Stimulated activated CD4-positive, alpha-beta T cell treated with anti-CD3 and anti-CD28 coated beads, Interleukin-1b, Interleukin-23, amount 100 ng/mL, for 24 hours (primary cell): Measurements from ENCODE around the gene CYP3A5.
"Not testable (repeated sequence)": the region's sequence is repeated elsewhere in the genome, so short reads cannot be mapped to it uniquely, and the experiment has no call there.

Experiments
- DNase-seq, 4 experiments: peaks; one replicate each; pipeline ENCODE4 v3.0.0-alpha.2; 2020; ENCODE audit warnings: low read depth in 4 of 4, low spot score in 1 of 4

CYP3A5 gene

DNA sequence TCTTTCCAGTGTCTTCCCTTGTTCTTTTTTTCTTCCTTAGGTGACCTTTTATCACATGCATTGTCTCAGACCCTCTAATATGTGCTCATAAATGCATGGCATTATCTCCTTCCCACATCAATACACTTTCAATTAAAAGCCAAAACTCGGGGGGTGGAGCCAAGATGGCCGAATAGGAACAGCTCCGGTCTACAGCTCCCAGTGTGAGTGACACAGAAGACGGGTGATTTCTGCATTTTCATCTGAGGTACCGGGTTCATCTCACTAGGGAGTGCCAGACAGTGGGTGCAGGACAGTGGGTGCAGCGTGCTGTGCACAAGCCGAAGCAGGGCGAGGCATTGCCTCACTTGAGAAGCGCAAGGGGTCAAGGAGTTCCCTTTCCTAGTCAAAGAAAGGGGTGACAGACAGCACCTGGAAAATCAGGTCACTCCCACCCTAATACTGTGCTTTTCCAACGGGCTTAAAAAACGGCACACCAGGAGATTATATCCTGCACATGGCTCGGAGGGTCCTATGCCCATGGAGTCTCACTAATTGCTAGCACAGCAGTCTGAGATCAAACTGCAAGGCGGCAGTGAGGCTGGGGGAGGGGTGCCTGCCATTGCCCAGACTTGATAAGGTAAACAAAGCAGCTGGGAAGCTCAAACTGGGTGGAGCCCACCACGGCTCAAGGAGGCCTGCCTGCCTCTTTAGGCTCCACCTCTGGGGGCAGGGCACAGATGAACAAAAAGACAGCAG lies 6.2 kb upstream of the CYP3A5 start:
- not testable (repeated sequence) for DNase-seq

DNA sequence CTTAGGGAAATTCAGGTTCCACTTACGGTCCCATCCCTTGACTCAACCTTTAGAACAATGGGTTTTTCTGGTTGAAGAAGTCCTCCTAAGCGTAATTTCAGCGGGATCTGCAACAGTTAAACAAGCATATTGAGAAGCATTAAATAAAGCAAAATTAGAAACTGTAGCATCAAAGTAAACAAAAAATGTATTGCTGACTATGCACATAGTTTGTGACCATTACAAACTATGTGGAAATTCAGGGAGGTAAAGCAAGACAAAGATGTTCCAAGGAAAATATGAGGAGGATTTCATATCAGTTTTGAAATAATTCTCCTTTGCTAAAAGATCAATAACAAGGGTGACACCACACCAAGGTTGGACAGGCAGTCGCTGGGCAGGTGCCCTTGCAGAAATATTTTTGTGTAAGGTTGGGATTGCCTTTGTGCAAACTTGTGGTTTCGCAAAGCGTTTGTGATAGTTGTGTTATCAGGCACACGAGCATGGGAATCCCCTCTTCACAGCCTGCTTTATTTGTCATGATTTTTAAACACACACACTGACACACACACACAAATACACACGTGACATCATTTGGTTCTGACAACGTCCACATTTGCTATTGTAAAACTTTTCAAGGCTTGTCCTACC lies 5.4 kb upstream of the CYP3A5 start:
- DNase-seq = no peak

DNA sequence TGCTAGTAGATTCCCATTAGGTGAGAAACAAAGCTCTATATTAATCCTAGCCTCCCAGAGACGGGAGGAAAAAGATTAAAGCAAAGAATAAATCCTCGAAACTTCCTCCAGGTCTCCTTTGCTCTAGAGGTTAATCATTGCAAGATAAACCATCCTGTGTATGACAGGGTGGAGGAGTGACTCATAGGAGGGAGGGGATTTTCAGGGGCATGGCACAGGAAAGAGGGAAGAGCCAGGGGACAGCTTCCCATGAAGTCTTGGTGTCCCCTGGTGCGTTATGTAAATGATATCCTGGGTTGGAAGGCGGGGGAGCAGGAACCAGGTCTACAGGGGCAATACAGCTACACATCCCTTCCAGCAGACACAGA lies 780 bp downstream of the CYP3A5 start:
- DNase-seq = no peak

DNA sequence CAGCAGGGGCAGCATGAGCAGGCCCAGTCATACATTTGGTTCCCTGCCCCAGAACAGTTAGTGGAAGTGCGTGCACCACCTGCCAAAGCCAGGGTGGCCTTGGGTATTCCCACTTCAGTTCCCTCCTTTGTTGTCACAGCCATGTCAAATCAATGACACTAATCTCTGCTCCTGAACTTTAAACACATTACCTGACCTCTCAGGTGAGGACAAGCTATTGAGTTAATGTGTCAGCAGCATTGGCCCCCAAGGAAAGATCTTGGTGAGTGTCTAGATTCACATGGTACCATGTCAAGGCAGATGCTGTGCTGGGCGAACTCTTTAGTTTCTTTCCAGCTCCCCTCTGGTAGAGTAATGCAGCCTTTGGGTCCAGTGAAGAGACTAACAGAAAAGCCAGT lies 2.1 kb downstream of the CYP3A5 start:
- no peak for DNase-seq

DNA sequence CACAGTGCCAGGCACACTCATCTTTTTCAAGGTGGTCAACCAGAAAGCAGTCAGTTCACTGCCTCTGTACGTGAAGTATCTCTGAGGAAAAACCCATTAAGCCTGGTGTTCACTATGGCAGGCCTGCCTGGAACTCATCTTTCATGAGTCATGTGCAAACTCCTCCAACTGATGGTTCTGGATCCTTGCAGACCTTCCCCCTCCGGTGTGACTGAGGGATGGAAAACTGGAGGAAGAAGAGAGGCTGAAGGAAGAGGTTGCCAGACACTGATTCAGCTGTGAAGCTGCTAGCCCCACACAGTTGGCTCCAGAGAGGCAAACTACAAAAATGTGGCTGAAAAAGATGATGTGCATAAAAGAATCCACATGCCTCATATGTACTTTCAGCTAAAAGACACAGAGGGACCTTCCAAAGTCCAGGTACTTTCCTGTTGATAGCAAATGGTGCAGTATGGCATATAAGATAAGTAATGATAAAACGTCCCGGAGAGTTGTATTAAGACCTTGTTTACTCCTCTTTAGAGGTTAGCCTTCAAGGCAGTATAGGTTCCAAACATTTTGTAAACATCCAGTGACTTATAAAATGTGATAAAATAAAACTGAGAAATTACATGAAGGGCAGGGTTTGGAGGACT lies 2.7 kb downstream of the CYP3A5 start:
- DNase-seq = no peak

DNA sequence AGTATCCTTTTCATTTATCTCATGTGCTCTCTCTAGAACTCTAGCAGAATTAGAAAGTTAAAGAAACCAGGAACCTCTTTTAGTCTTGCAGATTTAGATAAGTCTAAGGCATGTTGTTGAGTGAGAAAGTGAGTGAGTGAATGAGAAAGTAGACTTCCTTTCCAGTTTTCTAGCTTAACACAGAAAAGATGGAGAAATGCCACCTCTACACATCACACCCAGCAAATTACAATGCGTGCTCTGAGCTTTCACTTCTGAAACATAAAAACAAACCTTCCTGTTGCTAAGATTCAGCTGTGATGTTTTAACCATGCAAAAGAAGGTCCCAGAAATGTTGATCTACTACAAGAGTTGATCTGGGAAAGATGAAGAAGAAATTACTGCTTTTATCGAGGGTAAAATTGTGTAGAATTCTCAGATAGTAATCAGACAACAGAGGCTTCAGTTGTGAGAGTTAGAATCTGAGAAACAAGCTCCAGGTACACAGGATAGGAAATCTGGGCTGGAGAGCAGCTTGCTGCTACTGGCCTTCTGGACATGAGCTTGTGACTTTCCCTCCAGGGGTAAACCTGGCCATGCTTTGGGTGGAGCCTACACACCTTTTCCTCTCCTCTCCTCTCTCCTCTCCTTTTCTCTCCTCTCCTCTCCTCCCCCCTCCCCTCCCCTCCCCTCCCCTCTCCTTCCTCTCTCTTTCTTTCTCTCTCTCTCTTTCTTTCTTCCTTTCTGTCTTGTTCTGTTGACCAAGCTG lies 4.6 kb downstream of the CYP3A5 start:
- no peak for DNase-seq

DNA sequence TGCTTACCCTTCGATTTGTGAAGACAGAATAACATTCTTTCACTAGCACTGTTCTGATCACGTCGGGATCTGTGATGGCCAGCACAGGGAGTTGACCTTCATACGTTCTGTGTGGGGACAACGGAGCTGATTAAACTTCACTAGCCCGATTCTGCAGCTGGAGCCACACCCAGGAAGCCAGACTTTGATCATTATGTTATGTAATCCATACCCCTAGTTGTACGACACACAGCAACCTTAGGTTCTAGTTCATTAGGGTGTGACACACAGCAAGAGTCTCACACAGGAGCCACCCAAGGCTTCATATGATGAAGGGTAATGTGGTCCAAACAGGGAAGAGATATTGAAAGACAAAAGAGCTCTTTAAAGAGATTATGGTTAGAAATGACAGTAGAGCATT lies 7.2 kb downstream of the CYP3A5 start:
- no peak for DNase-seq

DNA sequence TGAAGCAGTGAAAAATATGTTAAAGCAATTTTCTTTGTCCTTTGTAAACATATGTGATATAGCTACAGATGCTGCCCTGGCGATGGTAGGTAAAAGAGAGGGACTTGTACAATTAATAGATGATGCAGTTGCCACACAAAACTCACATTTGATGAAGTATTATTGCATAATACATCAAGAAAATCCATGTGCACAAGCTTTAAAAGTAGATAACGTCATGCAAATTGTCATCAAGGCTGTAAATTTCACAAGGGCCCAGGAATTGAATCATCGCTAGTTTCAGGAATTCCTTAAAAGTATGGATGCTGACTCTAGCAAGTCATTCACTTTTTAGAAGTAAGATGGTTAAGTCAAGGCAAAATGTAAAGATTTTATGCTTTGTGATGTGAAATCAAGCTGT lies 10.0 kb downstream of the CYP3A5 start:
- DNase-seq = no peak

DNA sequence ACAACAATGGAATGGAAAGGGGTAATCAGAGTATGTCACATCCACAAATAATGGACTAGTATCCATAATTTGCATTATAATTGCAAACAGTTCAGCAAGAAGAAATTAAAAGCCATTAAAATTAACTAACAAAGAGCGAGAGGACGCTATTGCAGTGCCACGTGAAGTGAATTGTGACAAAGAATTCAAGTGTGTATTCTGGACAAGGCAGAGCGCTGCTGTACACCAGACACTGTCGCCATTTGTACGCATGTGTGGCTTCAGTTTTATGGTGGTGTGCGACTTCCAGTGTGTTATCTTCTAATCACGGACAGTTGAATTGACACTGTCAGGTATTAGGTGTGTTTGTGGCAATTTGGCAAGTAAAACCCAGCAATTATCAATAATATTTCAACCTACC lies 11.3 kb downstream of the CYP3A5 start:
- DNase-seq = no peak

DNA sequence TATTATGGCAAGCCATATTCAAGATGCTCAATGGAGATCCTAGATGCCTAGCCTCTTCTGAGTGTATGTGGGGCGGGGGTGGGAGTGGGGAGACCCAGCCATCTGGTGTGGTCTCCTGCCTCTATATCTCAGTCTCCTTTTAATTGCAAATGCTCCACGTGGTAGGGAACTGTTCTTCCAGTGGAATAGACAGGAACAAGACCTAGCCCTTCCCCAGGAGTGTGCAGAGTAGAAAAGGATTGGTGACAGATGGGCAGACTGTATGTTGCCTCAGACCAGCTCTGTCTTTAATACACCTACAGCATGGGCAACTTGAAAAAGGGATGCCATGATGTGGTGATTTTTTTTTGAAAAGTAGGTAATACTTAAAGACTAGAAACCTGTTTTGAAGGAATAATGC lies 12.6 kb downstream of the CYP3A5 start:
- DNase-seq = no peak

DNA sequence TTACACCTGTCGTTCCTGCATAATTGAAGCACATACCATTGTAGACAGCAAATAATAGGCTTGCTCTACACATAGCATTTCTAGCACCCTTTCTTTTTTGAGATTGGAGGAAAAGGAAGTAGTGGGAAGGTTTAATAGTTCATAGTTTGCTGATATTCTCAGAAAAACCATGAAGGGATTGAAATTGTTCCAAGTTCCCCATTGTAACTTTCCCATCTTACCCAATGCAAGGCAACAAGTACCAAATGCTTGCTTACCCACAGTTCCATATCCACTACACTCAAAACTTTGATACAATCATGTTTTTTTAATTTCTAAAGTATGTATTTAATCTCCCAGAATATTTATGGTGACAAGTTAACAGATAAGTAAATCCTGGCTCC lies 13.8 kb downstream of the CYP3A5 start:
- no peak for DNase-seq

DNA sequence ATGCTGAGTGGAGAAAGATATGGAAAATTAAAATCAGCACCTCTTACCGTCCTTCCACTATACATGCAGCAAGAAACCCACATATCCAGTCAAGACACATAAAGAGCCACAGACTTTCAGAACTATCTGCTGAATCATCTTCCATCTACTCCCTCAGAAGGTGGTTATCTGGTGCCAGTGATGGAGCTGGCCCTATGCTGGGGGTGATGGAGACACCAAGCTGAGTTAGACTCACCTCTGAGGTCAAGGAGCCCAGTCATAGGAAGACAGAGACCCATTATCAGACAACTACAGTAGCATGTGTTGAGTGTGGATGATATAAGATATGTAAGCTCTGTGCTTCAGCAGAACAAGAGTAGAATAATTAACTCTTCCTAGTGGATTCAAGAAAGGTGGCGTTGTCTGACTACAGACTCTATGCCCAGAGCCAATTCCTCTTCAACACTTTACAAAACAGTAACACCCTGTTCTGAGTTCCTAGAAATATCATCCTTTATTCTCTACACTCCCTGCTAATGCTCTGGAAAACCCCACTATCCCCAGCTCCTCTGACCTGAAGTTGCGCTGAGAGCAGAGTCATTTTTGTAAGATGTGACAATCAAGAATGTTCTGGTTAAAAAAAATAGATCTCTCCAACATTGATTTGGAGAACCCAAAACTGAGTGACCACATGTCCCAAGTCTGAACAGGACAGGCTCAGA lies 14.3 kb downstream of the CYP3A5 start:
- DNase-seq = no peak

DNA sequence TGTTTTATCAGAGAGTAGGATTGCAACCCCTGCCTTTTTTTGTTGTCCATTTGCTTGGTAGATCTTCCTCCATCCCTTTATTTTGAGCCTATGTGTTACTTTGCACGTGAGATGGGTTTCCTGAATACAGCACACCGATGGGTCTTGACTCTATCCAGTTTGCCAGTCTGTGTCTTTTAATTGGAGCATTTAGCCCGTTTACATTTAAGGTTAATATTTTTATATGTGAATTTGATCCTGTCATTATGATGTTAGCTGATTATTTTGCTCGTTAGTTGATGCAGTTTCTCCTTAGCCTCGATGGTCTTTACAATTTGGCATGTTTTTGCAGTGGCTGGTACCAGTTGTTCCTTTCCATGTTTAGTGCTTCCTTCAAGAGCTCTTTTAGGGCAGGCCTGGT lies 21.9 kb downstream of the CYP3A5 start:
- not testable (repeated sequence) for DNase-seq

DNA sequence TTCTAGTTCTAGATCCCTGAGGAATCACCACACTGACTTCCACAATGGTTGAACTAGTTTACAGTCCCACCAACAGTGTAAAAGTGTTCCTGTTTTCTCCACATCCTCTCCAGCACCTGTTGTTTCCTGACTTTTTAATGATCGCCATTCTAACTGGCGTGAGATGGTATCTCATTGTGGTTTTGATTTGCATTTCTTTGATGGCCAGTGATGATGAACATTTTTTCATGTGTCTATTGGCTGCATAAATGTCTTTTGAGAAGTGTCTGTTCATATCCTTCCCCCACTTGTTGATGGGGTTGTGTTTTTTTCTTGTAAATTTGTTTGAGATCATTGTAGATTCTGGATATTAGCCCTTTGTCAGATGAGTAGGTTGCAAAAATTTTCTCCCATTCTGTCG lies 25.2 kb downstream of the CYP3A5 start:
- DNase-seq = not testable (repeated sequence)

DNA sequence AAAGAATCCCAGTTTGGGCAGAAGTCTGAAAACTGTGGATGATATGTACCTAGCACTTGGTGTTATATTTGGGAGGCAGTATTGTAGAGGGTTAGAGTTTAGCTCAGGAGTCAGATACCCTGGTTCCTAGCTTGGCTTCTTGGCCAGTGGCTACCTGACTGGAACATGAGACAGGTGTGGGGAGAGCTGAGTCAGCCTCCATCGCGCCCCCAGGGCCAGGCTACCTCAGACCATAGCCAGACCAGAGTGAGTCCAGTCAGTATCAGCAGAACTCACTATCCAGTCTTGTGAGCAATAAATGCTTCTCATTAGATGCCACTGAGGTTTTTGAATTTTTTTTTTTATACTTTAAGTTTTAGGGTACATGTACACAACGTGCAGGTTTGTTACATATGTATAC lies 26.0 kb downstream of the CYP3A5 start:
- no peak for DNase-seq

DNA sequence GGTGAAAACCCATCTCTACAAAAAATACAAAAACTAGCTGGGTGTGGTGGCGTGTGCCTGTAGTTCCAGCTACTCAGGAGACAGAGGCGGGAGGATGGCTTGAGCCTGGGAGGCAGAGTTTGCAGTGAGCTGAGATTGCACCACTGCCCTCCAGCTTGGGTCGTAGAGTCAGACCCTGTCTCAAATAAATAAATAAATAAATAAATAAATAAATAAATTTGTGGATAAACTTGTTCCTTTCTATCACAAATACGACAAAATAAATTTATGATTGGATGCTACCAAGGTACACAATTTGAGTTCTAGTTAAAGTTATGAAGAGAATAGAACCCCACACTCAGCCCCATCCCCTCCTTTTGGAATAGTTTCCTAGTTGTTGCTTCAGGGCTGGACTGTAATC lies 26.5 kb downstream of the CYP3A5 start:
- not testable (repeated sequence) for DNase-seq

DNA sequence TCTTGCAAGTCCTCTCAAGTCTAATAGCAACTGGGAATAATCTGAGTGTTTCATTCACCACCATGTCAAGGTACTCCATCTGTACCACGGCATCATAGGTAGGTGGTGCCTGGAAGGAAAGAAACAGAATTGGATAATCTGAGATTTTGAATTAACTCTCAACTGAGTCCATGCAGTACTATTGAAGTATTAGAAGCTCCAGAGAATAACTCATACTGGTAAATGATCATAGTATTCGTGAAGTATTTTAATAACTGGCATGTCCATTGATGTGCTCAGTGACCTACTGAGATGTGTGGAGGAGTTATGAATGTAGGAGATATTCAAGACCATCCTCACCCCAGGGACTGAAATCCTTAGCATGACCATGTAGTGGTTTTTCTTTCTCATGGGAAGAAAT lies 27.1 kb downstream of the CYP3A5 start:
- DNase-seq = no peak

DNA sequence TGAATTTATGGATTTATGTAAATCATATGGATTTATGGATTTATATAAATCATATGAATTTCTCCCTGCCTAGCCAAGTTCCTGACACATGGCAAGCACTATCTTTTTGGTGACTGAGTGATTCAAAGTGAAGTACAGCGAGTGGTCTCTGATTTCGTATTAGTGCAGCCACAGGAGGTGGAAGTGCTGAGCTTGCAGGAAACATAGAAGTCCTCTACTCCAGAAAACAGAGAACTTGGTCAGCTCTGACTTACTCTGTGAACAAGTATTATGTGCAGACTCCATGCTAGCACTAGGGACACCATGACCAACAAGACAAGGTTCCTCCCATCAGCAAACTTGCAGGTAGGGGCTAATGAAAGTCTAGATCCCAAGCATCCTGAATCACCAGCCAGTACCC lies 28.5 kb downstream of the CYP3A5 start:
- DNase-seq = no peak

DNA sequence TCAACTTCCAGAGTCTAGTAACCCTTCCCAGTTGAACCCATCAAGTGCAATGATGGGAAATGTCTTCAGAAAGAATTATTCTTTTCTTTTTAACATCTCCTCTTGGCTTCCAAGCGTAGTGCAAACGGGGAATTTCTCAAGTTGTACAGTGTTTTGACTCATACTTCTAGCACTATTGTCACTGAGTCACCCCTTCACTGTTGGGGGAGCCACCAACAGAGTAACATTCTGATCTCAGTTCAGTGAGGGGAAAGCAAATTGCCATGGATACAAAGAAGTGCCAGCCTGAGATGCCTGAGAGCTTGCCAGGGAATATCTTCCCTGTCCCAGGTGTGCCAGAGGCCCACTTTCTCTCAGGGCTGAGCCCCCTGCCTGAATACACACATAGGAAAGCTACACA lies 31.0 kb downstream of the CYP3A5 start:
- no peak for DNase-seq

DNA sequence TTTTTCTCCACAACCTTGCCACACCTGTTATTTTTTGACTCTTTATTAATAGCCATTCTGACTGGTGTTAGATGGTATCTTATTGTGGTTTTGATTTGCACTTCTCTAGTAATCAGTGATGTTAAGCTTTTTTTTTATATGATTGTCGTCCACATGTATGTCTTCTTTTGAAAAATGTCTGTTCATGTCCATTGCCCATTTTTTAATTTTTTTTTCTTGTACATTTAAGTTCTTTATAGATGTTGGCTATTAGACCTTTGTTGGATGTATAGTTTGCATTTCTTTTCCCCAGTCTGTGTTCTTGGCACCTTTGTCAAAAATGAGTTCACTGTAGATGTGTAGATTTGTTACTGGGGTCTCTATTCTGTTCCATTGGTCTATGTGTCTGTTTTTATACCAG lies 34.2 kb downstream of the CYP3A5 start:
- no peak for DNase-seq

DNA sequence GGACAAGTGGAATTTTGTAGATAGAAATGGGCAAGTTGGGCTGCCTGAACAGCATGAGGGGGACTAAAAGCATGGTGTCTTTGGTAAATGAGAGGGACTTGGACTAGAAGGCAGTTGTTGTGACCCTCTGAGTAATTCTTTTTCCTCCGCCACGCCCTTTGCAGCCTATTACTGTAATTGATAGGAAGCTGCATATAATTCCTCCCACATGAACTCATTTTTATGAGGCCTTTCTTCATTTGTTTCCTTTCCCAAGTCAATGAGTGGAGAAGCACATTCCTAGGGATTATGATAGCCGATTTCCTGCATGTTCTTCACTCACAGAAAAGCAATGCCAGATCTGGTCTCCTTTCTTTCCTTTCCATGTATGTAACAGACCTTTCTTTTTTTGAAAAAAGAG lies 35.4 kb downstream of the CYP3A5 start:
- no peak for DNase-seq
